OCI-LY3 (cell line): ENCODE data around the gene UBE3A.

Source experiments
- H2AFZ ChIP-seq: fragments of 200-600, 300-600 bp; shearing (Covaris generic); 2 replicates; pipeline ENCODE4 v1.6.0; 2014; ENCODE audit warnings: antibody characterized with exemption, low read depth, low read length
- H3K27ac ChIP-seq: fragments of 200-600, 300-600 bp; sonication (generic); 2 replicates; pipeline ENCODE4 v1.5.1; 2014; ENCODE audit warnings: mild to moderate bottlenecking, low read length, moderate library complexity, mixed read lengths
- H3K27me3 ChIP-seq: fragments of 200-600, 300-600 bp; sonication (generic); 2 replicates; pipeline ENCODE4 v1.6.1; 2014; ENCODE audit warnings: low read depth, low read length, mixed read lengths
- H3K36me3 ChIP-seq: fragments of 200-600, 300-600 bp; sonication (generic); replicated peaks from 2 replicates; pipeline ENCODE3; 2014; ENCODE audit warnings: low read depth, low read length, mixed read lengths
- H3K4me1 ChIP-seq: fragments of 300-600, 200-600 bp; sonication (generic); 2 replicates; pipeline ENCODE4 v1.6.1; 2014; ENCODE audit warnings: low read length, mixed read lengths
- H3K4me2 ChIP-seq: fragments of 200-600, 300-600 bp; sonication (generic); 2 replicates; pipeline ENCODE4 v1.6.1; 2014; ENCODE audit warnings: low read length, mixed read lengths
- H3K4me3 ChIP-seq: fragments of 300-600, 200-600 bp; sonication (generic); 2 replicates; pipeline ENCODE4 v1.5.1; 2014; ENCODE audit warnings: antibody characterized with exemption, mild to moderate bottlenecking, low read length, moderate library complexity
- H3K79me2 ChIP-seq: fragments of 300-600, 200-600 bp; shearing (Covaris generic); 2 replicates; pipeline ENCODE4 v1.6.1; 2014; ENCODE audit warnings: mild to moderate bottlenecking, low read length, mixed read lengths
- H3K9ac ChIP-seq: fragments of 300-600, 200-600 bp; shearing (Covaris generic); 2 replicates; pipeline ENCODE4 v1.6.0; 2014; ENCODE audit warnings: mild to moderate bottlenecking, low read length, moderate library complexity
- H3K9me3 ChIP-seq: fragments of 200-600, 300-600 bp; shearing (Covaris generic); 2 replicates; pipeline ENCODE4 v1.6.1; 2014; ENCODE audit warnings: low read length, mixed read lengths; ENCODE audit not compliant: insufficient read depth
- H4K20me1 ChIP-seq: fragments of 200-600, 300-600 bp; sonication (generic); 2 replicates; pipeline ENCODE4 v1.6.1; 2016; ENCODE audit warnings: low read length, mixed read lengths; ENCODE audit not compliant: insufficient read depth
- CTCF ChIP-seq: fragments of 200-600, 300-600 bp; sonication (generic); IDR thresholded peaks from 2 replicates; pipeline ENCODE4 v1.5.1; 2014; ENCODE audit warnings: antibody characterized with exemption, low read length, low read depth
- EZH2phosphoT487 ChIP-seq: fragments of 200-600 bp; shearing (Covaris generic); IDR thresholded peaks from 2 replicates; pipeline ENCODE4 v1.6.1; 2018; ENCODE audit warnings: antibody characterized with exemption, mixed run types, low read depth

The UBE3A gene

GRCh38 chr15:25417604-25418003 lies 21.2 kb downstream of the UBE3A start:
- peaks cover 69% of the 10 kb centered on the region for H3K36me3 ChIP-seq
- no peaks in the 10 kb centered on the region for H3K27me3 ChIP-seq
- H2AFZ ChIP-seq: no peak overlapping the region
- H3K9ac ChIP-seq: no peak overlapping the region
- H3K4me1 ChIP-seq: peaks cover 6% of the 10 kb centered on the region; the same call in 1 of the 2 replicates
- H4K20me1 ChIP-seq: peaks cover 87% of the 10 kb centered on the region
- peaks cover 22% of the 10 kb centered on the region; the same call in 1 of the 2 replicates for H3K9me3 ChIP-seq
- H3K27ac ChIP-seq: no peak overlapping the region
- TF ChIP-seq CTCF: no peak
- no peak for TF ChIP-seq EZH2phosphoT487
- no peak overlapping the region for H3K4me2 ChIP-seq
- no peak overlapping the region for H3K4me3 ChIP-seq
- H3K79me2 ChIP-seq: peaks cover 100% of the 10 kb centered on the region

- H3K4me1 ChIP-seq: peaks cover 6% of the 10 kb centered on the region; the same call in 1 of the 2 replicates
- H3K79me2 ChIP-seq: peaks cover 100% of the 10 kb centered on the region
- H3K4me2 ChIP-seq: no peak overlapping the region
- H3K4me3 ChIP-seq: no peak overlapping the region
- H3K36me3 ChIP-seq: peaks cover 69% of the 10 kb centered on the region
- no peak overlapping the region for H3K9ac ChIP-seq
- no peaks in the 10 kb centered on the region for H3K27me3 ChIP-seq
- no peak overlapping the region for H2AFZ ChIP-seq
- peaks cover 22% of the 10 kb centered on the region; the same call in 1 of the 2 replicates for H3K9me3 ChIP-seq
- H3K27ac ChIP-seq: no peak overlapping the region
- no peak for TF ChIP-seq EZH2phosphoT487
- no peak for TF ChIP-seq CTCF
- peaks cover 88% of the 10 kb centered on the region for H4K20me1 ChIP-seq
These were observed 22.1 kb downstream of the UBE3A start for GRCh38 chr15:25416693-25417092.

GRCh38 chr15:25415707-25416106 lies 23.1 kb downstream of the UBE3A start:
- no peak overlapping the region for H3K9ac ChIP-seq
- peaks cover 88% of the 10 kb centered on the region for H4K20me1 ChIP-seq
- TF ChIP-seq EZH2phosphoT487 (no peak), CTCF (no peak)
- peaks cover 6% of the 10 kb centered on the region; the same call in 1 of the 2 replicates for H3K4me1 ChIP-seq
- no peak overlapping the region for H3K4me2 ChIP-seq
- no peak overlapping the region for H3K27ac ChIP-seq
- H3K9me3 ChIP-seq: peaks cover 22% of the 10 kb centered on the region; the same call in 1 of the 2 replicates
- H3K27me3 ChIP-seq: no peaks in the 10 kb centered on the region
- H2AFZ ChIP-seq: no peak overlapping the region
- no peak overlapping the region for H3K4me3 ChIP-seq
- H3K79me2 ChIP-seq: peaks cover 100% of the 10 kb centered on the region
- peaks cover 61% of the 10 kb centered on the region for H3K36me3 ChIP-seq

- Histone ChIP-seq H3K9ac (no peak overlapping the region), H3K9me3 (peaks cover 18% of the 10 kb centered on the region; the same call in 1 of the 2 replicates), H3K4me3 (no peak overlapping the region), H3K79me2 (peaks cover 100% of the 10 kb centered on the region), H3K27me3 (no peaks in the 10 kb centered on the region), H4K20me1 (peaks cover 88% of the 10 kb centered on the region), H3K4me2 (no peak overlapping the region), H2AFZ (no peak overlapping the region), H3K4me1 (peaks cover 6% of the 10 kb centered on the region; the same call in 1 of the 2 replicates), H3K36me3 (peaks cover 56% of the 10 kb centered on the region), H3K27ac (no peak overlapping the region)
- no peak for TF ChIP-seq EZH2phosphoT487
- TF ChIP-seq CTCF: no peak
These were observed 23.6 kb downstream of the UBE3A start for GRCh38 chr15:25415217-25415616.
